K562 (cell line): ENCODE results near the gene LUZP1. TPM values are rescaled to one million over a fixed set of nuclear protein-coding genes. Genes with fewer than 3 reads are reported as not detected.
A peak's percentile ranks its signal among the peaks of the same experiment; 100 is the strongest.

Experiments
- CBX1 ChIP-seq: sonication (generic); IDR thresholded peaks from 2 replicates; pipeline ENCODE4 v1.6.1; 2016; ENCODE audit warnings: antibody characterized with exemption, low read depth, mild to moderate bottlenecking
- CBX3 ChIP-seq, 2 experiments: IDR thresholded peaks; 1 replicate in 1 of 2; 2 replicates in 1 of 2; pipeline ENCODE4 v1.6.1; 2012; ENCODE audit warnings: inconsistent platforms in 2 of 2, low read length in 2 of 2, borderline replicate concordance in 1 of 2, control low read depth in 1 of 2
- DACH1 ChIP-seq: fragments of 450-650 bp; IDR thresholded peaks from 2 replicates; pipeline ENCODE4 v1.6.1; 2018; ENCODE audit not compliant: partially characterized antibody
- FOXK1 ChIP-seq: sonication (generic); formaldehyde crosslinking; IDR thresholded peaks from 2 replicates; pipeline ENCODE4 v1.8.0; 2022; ENCODE audit warnings: missing genetic modification reagents, mild to moderate bottlenecking, borderline replicate concordance
- GTF2A2 ChIP-seq: IDR thresholded peaks from 2 replicates; pipeline ENCODE4 v1.6.1; 2016; ENCODE audit warnings: mild to moderate bottlenecking, missing genetic modification characterization, missing compliant biosample characterization
- HCFC1 ChIP-seq: IDR thresholded peaks from 2 replicates; pipeline ENCODE4 v1.6.1; 2012; ENCODE audit warnings: low read depth, low read length, improper control_type of control experiment
- L3MBTL2 ChIP-seq: fragments of 450-650 bp; IDR thresholded peaks from 2 replicates; pipeline ENCODE4 v1.6.1; 2016; ENCODE audit warnings: mild to moderate bottlenecking, moderate library complexity
- MAX ChIP-seq: sonication (generic); formaldehyde crosslinking; IDR thresholded peaks from 2 replicates; pipeline ENCODE4 v1.9.0; 2022; ENCODE audit warnings: mild to moderate bottlenecking, missing genetic modification reagents
- NR0B1 ChIP-seq: fragments of 450-650 bp; IDR thresholded peaks from one replicate; pipeline ENCODE4 v1.6.1; 2018; ENCODE audit warnings: mild to moderate bottlenecking, moderate library complexity; ENCODE audit not compliant: partially characterized antibody
- NR2C1 ChIP-seq, 2 experiments: fragments of 450-650 bp; IDR thresholded peaks; 2 replicates each; pipeline ENCODE4 v1.6.1; 2017; ENCODE audit warnings: mild to moderate bottlenecking in 2 of 2, antibody characterized with exemption in 1 of 2, inconsistent platforms in 1 of 2, missing compliant biosample characterization in 1 of 2, missing genetic modification characterization in 1 of 2
- POLR2G ChIP-seq: fragments of 200-400 bp; formaldehyde crosslinking; IDR thresholded peaks from 2 replicates; pipeline ENCODE4 v1.6.1; 2017; ENCODE audit warnings: low read depth, mild to moderate bottlenecking, antibody characterized with exemption, low read length, moderate library complexity
- RBM15 ChIP-seq: fragments of 200-400 bp; formaldehyde crosslinking; IDR thresholded peaks from 2 replicates; pipeline ENCODE4 v1.6.1; 2018; ENCODE audit warnings: mild to moderate bottlenecking, low read length, moderate library complexity; ENCODE audit not compliant: insufficient read depth
- TBP ChIP-seq: optimal IDR thresholded peaks from 2 replicates; pipeline ENCODE3; 2011; ENCODE audit warnings: low read depth, low read length, improper control_type of control experiment
- TFE3 ChIP-seq: fragments of 450-650 bp; formaldehyde crosslinking; IDR thresholded peaks from 2 replicates; pipeline ENCODE4 v1.4.0; 2020; ENCODE audit warnings: mild to moderate bottlenecking, mixed read lengths
- TRIM24 ChIP-seq, 2 experiments: fragments of 450-650 bp; IDR thresholded peaks; 2 replicates each; pipeline ENCODE4 v1.6.1; 2016
- ZNF699 ChIP-seq: fragments of 250-450 bp; sonication (Bioruptor Pico); IDR thresholded peaks from 2 replicates; pipeline ENCODE4 v1.8.0; 2021; ENCODE audit warnings: mild to moderate bottlenecking, moderate library complexity; ENCODE audit not compliant: insufficient replicate concordance
- ZNF77 ChIP-seq: fragments of 250-450 bp; sonication (Bioruptor Pico); IDR thresholded peaks from 2 replicates; pipeline ENCODE4 v1.5.0; 2020
- polyA plus RNA-seq, 8 experiments: library from polyadenylated mRNA; depleted of rRNA in 4 of 8; stranded (reverse) in 5 of 8; unstranded in 3 of 8; fragments of >200 nt; fragmentation: Nextera tagmentation in 2 of 8; fragmentation: Illumina TruSeq in 1 of 8; extraction: Ambion mirVana in 2 of 8; extraction: Trizol in 1 of 8; gene quantifications; 2 replicates each; pipeline versions ENCODE4 v1.2.1 to v1.2.3, GENCODE V29; 2011 to 2014; ENCODE audit warnings: inconsistent platforms in 1 of 8, missing spikeins in 1 of 8
- total RNA-seq, 7 experiments: library from RNA; depleted of rRNA in 6 of 7; stranded (reverse); fragments of >200 nt in 6 of 7; fragmentation: Illumina TruSeq in 2 of 7; extraction: Trizol in 2 of 7; gene quantifications; 2 replicates each; pipeline versions ENCODE4 v1.2.1 to v1.2.3, GENCODE V29; 2011 to 2021; ENCODE audit warnings: low replicate concordance in 1 of 7
- TF ChIP-seq, protein P1 (sequence below), 3 experiments: fragments of 200-800 bp in 1 of 3; fragments of 250-450 bp in 1 of 3; fragments of 450-650 bp in 1 of 3; sonication (Bioruptor Pico) in 1 of 3; sonication (Bioruptor generic) in 1 of 3; formaldehyde crosslinking in 1 of 3; IDR thresholded peaks; 2 replicates each; pipeline versions ENCODE4 v1.6.1 to v1.8.0; 2016 to 2022; ENCODE audit warnings: mild to moderate bottlenecking in 2 of 3, missing genetic modification characterization in 2 of 3, missing compliant biosample characterization in 1 of 3, moderate library complexity in 1 of 3
- TF ChIP-seq, protein P2 (sequence below), 2 experiments: fragments of 200-800 bp in 1 of 2; sonication (Bioruptor generic) in 1 of 2; sonication (generic) in 1 of 2; formaldehyde crosslinking in 1 of 2; IDR thresholded peaks in 1 of 2; conservative IDR thresholded peaks in 1 of 2; 2 replicates each; pipeline versions ENCODE4 v1.5.0 to v1.6.1; 2016 to 2020; ENCODE audit warnings: missing compliant biosample characterization in 1 of 2, missing genetic modification characterization in 1 of 2, missing genetic modification reagents in 1 of 2

Gene LUZP1
- total and polyA plus RNA-seq, 9 of the 15 experiments (the other 6 are each of a cell fraction or from before 2014, with no cell fraction given), result 6.5 to 19.1 (median 12.4) TPM

GRCh38 chr1:23169727-23170335 lies 1.2 kb upstream of the LUZP1 start (continued):
- TF ChIP-seq NR0B1 (no peak), TBP (peak; percentile 79), POLR2G (no peak), FOXK1 (CRISPR knock-in tag) (0 out of 2 replicates have a peak, but pooled peaks have one; percentile 53), NR2C1 (IDR thresholded peaks at IDR 0.05) (peak; percentile 72), NR2C1 (tag; IDR thresholded peaks at IDR 0.05) (peak; percentile 64), CBX1 (no peak), MAX (peak; percentile 47), CBX3 (IDR thresholded peaks at IDR 0.05; ENCODE audit: borderline replicate concordance in 1 of 2, low read length in 2 of 2) (no peak), ZNF77 (CRISPR knock-in tag) (no peak), TFE3 (CRISPR knock-in tag) (no peak), ZNF699 (CRISPR knock-in tag) (no peak), L3MBTL2 (peak; percentile 24; the same call in 1 of the 2 replicates), DACH1 (no peak), TRIM24 (IDR thresholded peaks at IDR 0.05) (no peak), HCFC1 (no peak), GTF2A2 (tag) (no peak), RBM15 (no peak)
- TF ChIP-seq, protein P1, sequence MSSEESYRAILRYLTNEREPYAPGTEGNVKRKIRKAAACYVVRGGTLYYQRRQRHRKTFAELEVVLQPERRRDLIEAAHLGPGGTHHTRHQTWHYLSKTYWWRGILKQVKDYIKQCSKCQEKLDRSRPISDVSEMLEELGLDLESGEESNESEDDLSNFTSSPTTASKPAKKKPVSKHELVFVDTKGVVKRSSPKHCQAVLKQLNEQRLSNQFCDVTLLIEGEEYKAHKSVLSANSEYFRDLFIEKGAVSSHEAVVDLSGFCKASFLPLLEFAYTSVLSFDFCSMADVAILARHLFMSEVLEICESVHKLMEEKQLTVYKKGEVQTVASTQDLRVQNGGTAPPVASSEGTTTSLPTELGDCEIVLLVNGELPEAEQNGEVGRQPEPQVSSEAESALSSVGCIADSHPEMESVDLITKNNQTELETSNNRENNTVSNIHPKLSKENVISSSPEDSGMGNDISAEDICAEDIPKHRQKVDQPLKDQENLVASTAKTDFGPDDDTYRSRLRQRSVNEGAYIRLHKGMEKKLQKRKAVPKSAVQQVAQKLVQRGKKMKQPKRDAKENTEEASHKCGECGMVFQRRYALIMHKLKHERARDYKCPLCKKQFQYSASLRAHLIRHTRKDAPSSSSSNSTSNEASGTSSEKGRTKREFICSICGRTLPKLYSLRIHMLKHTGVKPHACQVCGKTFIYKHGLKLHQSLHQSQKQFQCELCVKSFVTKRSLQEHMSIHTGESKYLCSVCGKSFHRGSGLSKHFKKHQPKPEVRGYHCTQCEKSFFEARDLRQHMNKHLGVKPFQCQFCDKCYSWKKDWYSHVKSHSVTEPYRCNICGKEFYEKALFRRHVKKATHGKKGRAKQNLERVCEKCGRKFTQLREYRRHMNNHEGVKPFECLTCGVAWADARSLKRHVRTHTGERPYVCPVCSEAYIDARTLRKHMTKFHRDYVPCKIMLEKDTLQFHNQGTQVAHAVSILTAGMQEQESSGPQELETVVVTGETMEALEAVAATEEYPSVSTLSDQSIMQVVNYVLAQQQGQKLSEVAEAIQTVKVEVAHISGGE (CRISPR knock-in tag; IDR thresholded peaks at IDR 0.05), result 0 out of 6 replicates have a peak, but pooled peaks of 1 of the 3 experiments have one; percentile 41
- TF ChIP-seq, protein P2, sequence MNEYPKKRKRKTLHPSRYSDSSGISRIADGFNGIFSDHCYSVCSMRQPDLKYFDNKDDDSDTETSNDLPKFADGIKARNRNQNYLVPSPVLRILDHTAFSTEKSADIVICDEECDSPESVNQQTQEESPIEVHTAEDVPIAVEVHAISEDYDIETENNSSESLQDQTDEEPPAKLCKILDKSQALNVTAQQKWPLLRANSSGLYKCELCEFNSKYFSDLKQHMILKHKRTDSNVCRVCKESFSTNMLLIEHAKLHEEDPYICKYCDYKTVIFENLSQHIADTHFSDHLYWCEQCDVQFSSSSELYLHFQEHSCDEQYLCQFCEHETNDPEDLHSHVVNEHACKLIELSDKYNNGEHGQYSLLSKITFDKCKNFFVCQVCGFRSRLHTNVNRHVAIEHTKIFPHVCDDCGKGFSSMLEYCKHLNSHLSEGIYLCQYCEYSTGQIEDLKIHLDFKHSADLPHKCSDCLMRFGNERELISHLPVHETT (CRISPR knock-in tag; conservative IDR thresholded peaks at IDR 0.05 in 1 of 2, IDR thresholded peaks at IDR 0.05 in 1 of 2), result peak in 1 of 2 experiments; percentile 54; a peak in 1 of 4 replicates
